Thyroid gland (tissue), 4 donors: ENCODE data around the gene IFNL2. TPM values are rescaled to one million over a fixed set of nuclear protein-coding genes. Genes with fewer than 3 reads are reported as not detected.

Experiments
- DNase-seq, 2 donors: peaks; one replicate each; pipeline ENCODE4 v3.0.0-alpha.2; 2019
- H3K27ac ChIP-seq, 3 donors: fragments of 200-600 bp; sonication (generic); 1 replicate in 2 of 3; 2 replicates in 1 of 3; pipeline ENCODE4 v1.5.1; 2016 to 2019; ENCODE audit warnings: mild to moderate bottlenecking in 1 of 3, moderate library complexity in 1 of 3
- H3K27me3 ChIP-seq: fragments of 200-600 bp; sonication (generic); one replicate; pipeline ENCODE4 v1.5.1; 2019
- H3K36me3 ChIP-seq, 2 donors: fragments of 200-600 bp; sonication (generic); one replicate each; pipeline ENCODE4 v1.5.1; 2016 to 2019
- H3K4me1 ChIP-seq, 2 donors: fragments of 200-600 bp; sonication (generic); one replicate each; pipeline ENCODE4 v1.5.1; 2017 to 2019
- H3K4me3 ChIP-seq, 3 donors: fragments of 200-600 bp; sonication (generic); replicated peaks in 1 of 3; 1 replicate in 2 of 3; 2 replicates in 1 of 3; pipeline ENCODE4 v1.5.1; 2016; ENCODE audit warnings: mild to moderate bottlenecking in 1 of 3
- H3K9me3 ChIP-seq: fragments of 200-600 bp; sonication (generic); one replicate; pipeline ENCODE4 v1.5.1; 2017
- CTCF ChIP-seq, 6 experiments: fragments of 200-600 bp in 3 of 6; fragments of 450-650 bp in 3 of 6; sonication (generic) in 3 of 6; IDR thresholded peaks; one replicate each; pipeline ENCODE4 v1.5.1; 2016 to 2019; ENCODE audit warnings: antibody characterized with exemption in 6 of 6, mild to moderate bottlenecking in 2 of 6, inconsistent platforms in 1 of 6, moderate library complexity in 1 of 6
- POLR2A ChIP-seq, 2 donors: fragments of 450-650 bp; IDR thresholded peaks; one replicate each; pipeline ENCODE4 v1.6.1; 2017; ENCODE audit warnings: antibody characterized with exemption in 2 of 2, mild to moderate bottlenecking in 2 of 2, moderate library complexity in 1 of 2
- whole genome bisulfite sequencing, 2 donors: methylation state at CpG; one replicate each; pipeline ENCODE4 v1.1.5; 2017; 5-methylcytosine and 5-hydroxymethylcytosine counted together
- intact Hi-C: fragments of 100-400 bp; cut with DNase I; formaldehyde crosslinking; loops from one replicate; pipeline ENCODE4 v1.15.1; 2023
- total RNA-seq, 4 donors: library from RNA; depleted of rRNA; stranded (reverse); fragments of >200 nt; gene quantifications; one replicate each; pipeline ENCODE4 v1.2.3, GENCODE V29; 2016

IFNL2 gene
- total RNA-seq, 4 donors from 2014 or later, result not detected

DNA sequence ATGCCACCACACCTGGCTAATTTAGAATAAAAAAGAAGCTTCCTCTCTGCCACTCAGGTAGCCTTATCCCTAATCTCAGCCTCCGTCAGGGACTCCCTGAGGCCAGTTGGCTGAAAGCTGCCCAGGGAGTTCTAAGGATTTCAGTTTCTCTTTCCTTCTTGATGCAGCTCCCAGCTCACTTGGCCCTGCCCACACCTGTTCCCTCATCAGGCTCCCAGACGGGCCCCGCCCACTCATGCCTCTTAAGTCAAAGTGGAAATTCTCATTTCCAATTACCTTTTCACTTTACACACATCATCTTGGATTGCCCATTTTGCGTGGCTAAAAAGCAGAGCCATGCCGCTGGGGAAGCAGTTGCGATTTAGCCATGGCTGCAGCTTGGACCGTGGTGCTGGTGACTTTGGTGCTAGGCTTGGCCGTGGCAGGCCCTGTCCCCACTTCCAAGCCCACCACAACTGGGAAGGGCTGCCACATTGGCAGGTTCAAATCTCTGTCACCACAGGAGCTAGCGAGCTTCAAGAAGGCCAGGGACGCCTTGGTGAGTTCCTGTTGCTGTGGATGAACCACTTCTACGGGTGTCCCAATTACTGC lies 28.0 kb downstream of the IFNL2 start, which contains the start of gene IFNL1:
Gene IFNL1, plus strand, starts transcription at position 353 of the 591 bp plus-strand sequence. Its CDS starts 15 bp downstream, at position 368.
- TF ChIP-seq CTCF (IDR thresholded peaks at IDR 0.05), result no peak
- no peak for TF ChIP-seq POLR2A (IDR thresholded peaks at IDR 0.05)
- intact Hi-C loops, result no loop called here
- H3K27ac ChIP-seq, result no peak within 1 kb of the TSS
- WGBS, 2 donors, result 71 to 82% methylated on average over 9 to 11 of the region's 11 CpGs
- no peaks in the 10 kb centered on the region for H3K4me1 ChIP-seq
- no peaks in the 10 kb centered on the region for H3K27me3 ChIP-seq
- H3K36me3 ChIP-seq, result no peaks in the 10 kb centered on the region
- no peak within 1 kb of the TSS for H3K4me3 ChIP-seq
- DNase-seq, result peak in 1 of 2 donors; percentile 14
- no peaks in the 10 kb centered on the region for H3K9me3 ChIP-seq

GRCh38 chr19:39296906-39297305 lies 28.7 kb downstream of the IFNL2 start:
- Histone ChIP-seq H3K4me3 (no peak overlapping the region), H3K4me1 (no peaks in the 10 kb centered on the region), H3K27me3 (no peaks in the 10 kb centered on the region), H3K27ac (no peak overlapping the region), H3K9me3 (no peaks in the 10 kb centered on the region), H3K36me3 (no peaks in the 10 kb centered on the region)
- TF ChIP-seq POLR2A (IDR thresholded peaks at IDR 0.05), result no peak
- TF ChIP-seq CTCF (IDR thresholded peaks at IDR 0.05), result no peak
- no peak for DNase-seq
- 71 to 77% methylated on average over 4 of the region's 4 CpGs for WGBS, 2 donors
- intact Hi-C loops, result no loop called here

- WGBS, 2 donors, result 68 to 76% methylated on average over 14 to 15 of the region's 17 CpGs
- no peak overlapping the region for H3K27ac ChIP-seq
- no peaks in the 10 kb centered on the region for H3K4me1 ChIP-seq
- H3K4me3 ChIP-seq, result no peak overlapping the region
- TF ChIP-seq CTCF (IDR thresholded peaks at IDR 0.05), result no peak
- no peak for TF ChIP-seq POLR2A (IDR thresholded peaks at IDR 0.05)
- DNase-seq, result peak in 1 of 2 donors; percentile 8
- no peaks in the 10 kb centered on the region for H3K27me3 ChIP-seq
- intact Hi-C loops, result no loop called here
- no peaks in the 10 kb centered on the region for H3K9me3 ChIP-seq
- H3K36me3 ChIP-seq, result no peaks in the 10 kb centered on the region
These were observed 29.9 kb downstream of the IFNL2 start for GRCh38 chr19:39297931-39298634.

- WGBS, 2 donors, result 90% methylated on average over 9 of the region's 9 CpGs
- DNase-seq, result no peak
- TF ChIP-seq POLR2A (IDR thresholded peaks at IDR 0.05), result no peak
- no peak for TF ChIP-seq CTCF (IDR thresholded peaks at IDR 0.05)
- Histone ChIP-seq H3K9me3 (no peaks in the 10 kb centered on the region), H3K27ac (no peak overlapping the region), H3K4me3 (no peak overlapping the region), H3K27me3 (no peaks in the 10 kb centered on the region), H3K36me3 (no peaks in the 10 kb centered on the region), H3K4me1 (no peaks in the 10 kb centered on the region)
- intact Hi-C loops, result no loop called here
These were observed 31.2 kb downstream of the IFNL2 start for GRCh38 chr19:39299404-39299803.

DNA sequence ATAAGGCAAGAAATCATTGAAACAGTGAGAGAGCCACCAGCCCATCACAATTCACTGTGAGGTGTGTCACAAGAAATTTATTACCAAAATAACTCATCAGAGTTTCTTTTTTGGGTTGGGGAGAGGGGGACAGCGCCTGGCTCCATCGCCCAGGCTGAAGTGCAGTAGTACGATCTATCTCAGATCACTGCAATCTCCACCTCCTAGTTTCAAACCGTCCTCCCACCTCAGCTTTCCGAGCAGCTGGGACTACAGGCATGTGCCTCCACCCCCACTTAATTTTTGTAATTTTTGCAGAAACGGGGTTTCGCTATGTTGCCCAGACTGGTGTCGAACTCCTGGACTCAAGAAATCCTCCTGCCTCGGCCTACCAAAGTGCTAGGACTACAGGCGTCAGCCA lies 31.6 kb downstream of the IFNL2 start:
- intact Hi-C loops, result no loop called here
- H3K27me3 ChIP-seq, result no peaks in the 10 kb centered on the region

More for the DNA sequence above, 31.6 kb downstream of the IFNL2 start:
- Histone ChIP-seq H3K9me3 (no peaks in the 10 kb centered on the region), H3K27ac (no peak overlapping the region), H3K4me1 (no peaks in the 10 kb centered on the region), H3K36me3 (no peaks in the 10 kb centered on the region), H3K4me3 (no peak overlapping the region)
- TF ChIP-seq POLR2A (IDR thresholded peaks at IDR 0.05), result no peak
- no peak for DNase-seq
- WGBS, 2 donors, result 92% methylated on average over 10 of the region's 10 CpGs
